Transverse colon (tissue), 4 donors: ENCODE data around the gene ATP2B1. TPM values are rescaled to one million over a fixed set of nuclear protein-coding genes. Genes with fewer than 3 reads are reported as not detected.

Source experiments
- DNase-seq: peaks from one replicate; pipeline ENCODE4 v3.0.0-alpha.2; 2019
- H3K27ac ChIP-seq, 4 donors: fragments of 200-600 bp; sonication (generic); 2 replicates each; pipeline ENCODE4 v1.5.1; 2016 to 2018; ENCODE audit warnings: inconsistent platforms in 4 of 4
- H3K27me3 ChIP-seq: fragments of 200-600 bp; sonication (generic); 2 replicates; pipeline ENCODE4 v1.5.1; 2017; ENCODE audit warnings: inconsistent platforms
- H3K36me3 ChIP-seq, 4 donors: fragments of 200-600 bp; sonication (generic); 2 replicates each; pipeline ENCODE4 v1.5.1; 2017 to 2019; ENCODE audit warnings: inconsistent platforms in 4 of 4
- H3K4me1 ChIP-seq, 4 donors: fragments of 200-600 bp; sonication (generic); 2 replicates each; pipeline ENCODE4 v1.5.1; 2017 to 2020; ENCODE audit warnings: inconsistent platforms in 4 of 4
- H3K4me3 ChIP-seq, 4 donors: fragments of 200-600 bp; sonication (generic); 1 replicate in 1 of 4; 2 replicates in 3 of 4; pipeline versions ENCODE4 v1.5.1 to v1.6.1; 2017 to 2019; ENCODE audit warnings: inconsistent platforms in 4 of 4
- H3K9me3 ChIP-seq, 2 donors: fragments of 200-600 bp; sonication (generic); 2 replicates each; pipeline ENCODE4 v1.5.1; 2017 to 2019; ENCODE audit warnings: inconsistent platforms in 2 of 2
- CTCF ChIP-seq, 5 experiments: fragments of 200-600 bp in 3 of 5; fragments of 450-650 bp in 2 of 5; sonication (generic) in 3 of 5; IDR thresholded peaks; 1 replicate in 2 of 5; 2 replicates in 3 of 5; pipeline ENCODE4 v1.5.1; 2016 to 2017; ENCODE audit warnings: antibody characterized with exemption in 5 of 5, inconsistent platforms in 3 of 5, mild to moderate bottlenecking in 2 of 5, moderate library complexity in 1 of 5
- EP300 ChIP-seq: sonication (generic); formaldehyde crosslinking; IDR thresholded peaks from one replicate; pipeline ENCODE4 v1.6.1; 2017; ENCODE audit warnings: antibody characterized with exemption, low read depth
- POLR2A ChIP-seq: fragments of 450-650 bp; IDR thresholded peaks from one replicate; pipeline ENCODE4 v1.6.1; 2016; ENCODE audit warnings: antibody characterized with exemption, mild to moderate bottlenecking, moderate library complexity
- POLR2AphosphoS5 ChIP-seq, 3 donors: sonication (generic); formaldehyde crosslinking; IDR thresholded peaks; one replicate each; pipeline ENCODE4 v1.6.1; 2016; ENCODE audit warnings: antibody characterized with exemption in 3 of 3
- WGBS, 2 donors: methylation state at CpG; one replicate each; pipeline ENCODE4 v1.1.5; 2018; ENCODE audit warnings: low coverage in 1 of 2; 5-methylcytosine and 5-hydroxymethylcytosine counted together
- in situ Hi-C, 4 donors: fragments of 200-750 bp; cut with MboI; loops; one replicate each; pipeline versions ENCODE4 v1.15.0 to v1.15.1; 2017; ENCODE audit warnings: low sequenced_read_pairs in 3 of 4, low pct_ligation_motif_present in 1 of 4, low pct_unique_long_range_greater_than_20kb in 1 of 4
- intact Hi-C: fragments of 100-400 bp; cut with DNase I; formaldehyde crosslinking; loops from one replicate; pipeline ENCODE4 v1.15.1; 2023; ENCODE audit warnings: low total_unique reads
- total RNA-seq, 4 donors: library from RNA; depleted of rRNA; stranded (reverse); fragments of >200 nt; gene quantifications; one replicate each; pipeline ENCODE4 v1.1.0, GENCODE V29; 2016

ATP2B1 gene
- total RNA-seq, 4 donors from 2014 or later = 52.7 to 235 (median 104) TPM

GRCh38 chr12:89618113-89618862 lies 90.3 kb downstream of the ATP2B1 start:
- no peak overlapping the region for H3K4me3 ChIP-seq
- in situ Hi-C loops = no loop called here
- H3K4me1 ChIP-seq = no peaks in the 10 kb centered on the region
- no peaks in the 10 kb centered on the region for H3K27me3 ChIP-seq
- peaks cover 0 to 22% (median 0%) of the 10 kb centered on the region in 4 donors for H3K36me3 ChIP-seq
- intact Hi-C loops = no loop called here
- no peak overlapping the region for H3K27ac ChIP-seq
- TF ChIP-seq POLR2AphosphoS5 (IDR thresholded peaks at IDR 0.05) = no peak
- no peak for TF ChIP-seq CTCF (IDR thresholded peaks at IDR 0.05)
- TF ChIP-seq POLR2A = no peak
- TF ChIP-seq EP300 = no peak
- WGBS, 2 donors = 37% methylated on average over 2 of the region's 2 CpGs
- no peaks in the 10 kb centered on the region for H3K9me3 ChIP-seq
- DNase-seq = no peak

- TF ChIP-seq POLR2AphosphoS5 (IDR thresholded peaks at IDR 0.05) (no peak), EP300 (no peak), CTCF (IDR thresholded peaks at IDR 0.05) (no peak), POLR2A (no peak)
- in situ Hi-C loops (no loop called here), intact Hi-C loops (no loop called here)
- Histone ChIP-seq H3K4me1 (no peaks in the 10 kb centered on the region), H3K4me3 (no peak overlapping the region), H3K9me3 (no peaks in the 10 kb centered on the region), H3K27ac (no peak overlapping the region), H3K27me3 (no peaks in the 10 kb centered on the region), H3K36me3 (peaks cover 0 to 18% (median 4%) of the 10 kb centered on the region in 4 donors)
- no peak for DNase-seq
- WGBS, 2 donors = 88 to 94% methylated on average over 3 of the region's 3 CpGs
Measured at GRCh38 chr12:89610366-89610765, 98.3 kb downstream of the ATP2B1 start.

GRCh38 chr12:89603678-89604077 lies 105.0 kb downstream of the ATP2B1 start:
- H3K36me3 ChIP-seq = peaks cover 0 to 34% (median 6%) of the 10 kb centered on the region in 4 donors
- TF ChIP-seq CTCF (IDR thresholded peaks at IDR 0.05) (no peak), POLR2A (no peak), EP300 (no peak)
- no peak overlapping the region for H3K27ac ChIP-seq
- H3K4me1 ChIP-seq = no peaks in the 10 kb centered on the region
- H3K27me3 ChIP-seq = no peaks in the 10 kb centered on the region
- H3K4me3 ChIP-seq = no peak overlapping the region
- WGBS, 2 donors = 95 to 97% methylated on average over 5 of the region's 5 CpGs
- in situ Hi-C loops = no loop called here
- DNase-seq = no peak
- intact Hi-C loops = no loop called here
- H3K9me3 ChIP-seq = no peaks in the 10 kb centered on the region

GRCh38 chr12:89597770-89598169 lies 110.9 kb downstream of the ATP2B1 start:
- Histone ChIP-seq H3K4me3 (no peak overlapping the region), H3K4me1 (no peaks in the 10 kb centered on the region), H3K27me3 (no peaks in the 10 kb centered on the region), H3K27ac (no peak overlapping the region), H3K36me3 (peaks cover 0 to 27% (median 5%) of the 10 kb centered on the region in 4 donors), H3K9me3 (no peaks in the 10 kb centered on the region)
- WGBS, 2 donors = 71 to 73% methylated on average over 1 of the region's 1 CpG
- no peak for DNase-seq
- no peak for TF ChIP-seq CTCF (IDR thresholded peaks at IDR 0.05)
- TF ChIP-seq POLR2A = no peak
- no peak for TF ChIP-seq POLR2AphosphoS5 (IDR thresholded peaks at IDR 0.05)
- TF ChIP-seq EP300 = no peak
- in situ Hi-C loops (no loop called here), intact Hi-C loops (no loop called here)
